Posterior vena cava (tissue), 2 donors: ENCODE data around the gene STK32C. TPM values are rescaled to one million over a fixed set of nuclear protein-coding genes. Genes with fewer than 3 reads are reported as not detected.

Source experiments
- DNase-seq: peaks from one replicate; pipeline ENCODE4 v3.0.0-alpha.2; 2020; ENCODE audit warnings: low spot score
- intact Hi-C, 2 donors: fragments of 100-400 bp; cut with DNase I; formaldehyde crosslinking; loops; one replicate each; pipeline versions ENCODE4 v1.14.1 to v1.14.2; 2022 to 2023
- total RNA-seq, 2 donors: library from RNA; stranded (reverse); fragmentation: NEBNext Ultra II Directional; extraction: Animal tissue kit (Norgen Biotek cat#: 25700); gene quantifications; one replicate each; pipeline ENCODE4 v1.2.1, GENCODE V29; 2021
- donor health status: DM: yes; HTN: yes; CAD: no.
- donor health status: DM: yes; HTN: yes; CAD: no.

Gene STK32C
- total RNA-seq, 2 donors from 2014 or later, result 6.3 to 9.7 TPM

DNA sequence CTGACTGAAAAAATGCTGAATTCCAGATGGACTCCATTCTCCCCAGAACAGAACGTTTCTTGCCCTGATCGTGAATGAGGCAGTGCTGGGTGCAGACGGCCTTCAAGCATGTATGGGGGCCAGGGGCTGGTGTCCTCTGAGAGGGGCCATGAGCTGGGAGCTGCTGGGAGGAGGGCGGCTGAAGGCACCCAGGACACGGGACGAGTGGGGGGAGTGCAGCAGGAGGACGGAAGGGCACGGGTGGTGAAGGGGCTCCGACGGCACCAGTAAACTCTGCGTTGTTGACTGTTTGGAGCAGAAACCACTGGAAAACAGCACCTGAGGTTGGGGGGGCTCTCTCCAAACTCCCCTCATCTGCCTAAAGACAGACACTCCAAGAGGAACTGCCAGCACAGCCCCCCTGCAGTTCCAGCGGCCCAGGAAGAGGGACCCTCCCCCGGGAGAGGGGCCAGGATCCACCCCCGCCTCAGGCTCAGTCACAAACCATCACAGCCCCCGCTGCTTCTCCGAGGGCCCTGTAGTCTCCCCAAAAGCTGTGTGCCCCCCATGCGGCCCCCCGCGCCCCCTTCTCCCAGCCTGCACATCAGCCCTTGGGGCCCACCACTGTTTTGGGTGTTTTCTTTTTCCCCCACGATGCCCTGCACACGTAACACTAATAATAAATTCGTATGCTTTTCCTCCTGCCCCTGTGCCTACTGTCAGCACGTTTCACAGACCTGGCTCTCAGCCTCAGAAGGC lies 65.5 kb downstream of the STK32C start:
- intact Hi-C loops, result no loop called here
- no peak for DNase-seq

DNA sequence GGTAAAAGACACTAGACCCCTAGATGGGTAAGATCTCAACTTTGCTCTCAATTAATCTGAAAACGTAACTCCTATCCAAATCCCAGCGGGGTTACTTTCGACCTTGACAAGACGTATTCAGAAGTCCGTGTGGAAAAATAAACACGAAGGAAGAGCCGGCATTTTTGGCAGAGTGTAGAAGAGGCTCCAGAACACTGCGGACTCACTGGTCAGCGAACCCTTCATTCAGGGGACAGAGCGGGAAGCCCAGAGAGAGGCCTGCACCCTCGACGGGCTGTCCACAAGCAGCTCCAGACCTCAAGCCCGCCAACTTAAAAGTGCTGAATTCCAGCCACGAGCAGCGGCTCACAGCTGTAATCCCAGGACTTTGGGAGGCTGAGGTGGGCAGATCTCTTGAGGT lies 66.3 kb downstream of the STK32C start:
- intact Hi-C loops, result no loop called here

GRCh38 chr10:132241086-132241485 lies 66.7 kb downstream of the STK32C start:
- no peak for DNase-seq
- intact Hi-C loops, result no loop called here

More for the DNA sequence above, 66.3 kb downstream of the STK32C start:
- no peak for DNase-seq

GRCh38 chr10:132240581-132240980 lies 67.2 kb downstream of the STK32C start:
- intact Hi-C loops, result no loop called here
- no peak for DNase-seq

DNA sequence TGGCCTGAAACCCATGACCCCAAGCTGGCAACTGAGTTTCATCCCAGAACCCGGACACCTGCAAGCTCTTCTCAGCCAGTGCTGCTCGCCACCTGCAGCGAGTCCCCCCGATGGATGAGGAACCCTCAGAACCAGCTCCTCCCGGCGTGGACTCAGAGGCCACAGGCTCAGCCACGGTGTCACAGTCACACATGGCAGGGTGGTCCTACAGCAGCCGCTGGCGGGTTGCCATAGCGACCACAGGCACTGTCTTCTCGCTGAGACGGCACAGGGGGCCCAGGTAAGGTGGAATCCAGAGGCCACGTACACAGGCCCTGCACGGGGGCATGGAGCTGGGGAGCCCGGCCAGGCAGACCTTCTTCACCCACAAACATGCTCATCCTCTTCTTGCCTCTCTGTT lies 67.6 kb downstream of the STK32C start:
- intact Hi-C loops, result no loop called here

DNA sequence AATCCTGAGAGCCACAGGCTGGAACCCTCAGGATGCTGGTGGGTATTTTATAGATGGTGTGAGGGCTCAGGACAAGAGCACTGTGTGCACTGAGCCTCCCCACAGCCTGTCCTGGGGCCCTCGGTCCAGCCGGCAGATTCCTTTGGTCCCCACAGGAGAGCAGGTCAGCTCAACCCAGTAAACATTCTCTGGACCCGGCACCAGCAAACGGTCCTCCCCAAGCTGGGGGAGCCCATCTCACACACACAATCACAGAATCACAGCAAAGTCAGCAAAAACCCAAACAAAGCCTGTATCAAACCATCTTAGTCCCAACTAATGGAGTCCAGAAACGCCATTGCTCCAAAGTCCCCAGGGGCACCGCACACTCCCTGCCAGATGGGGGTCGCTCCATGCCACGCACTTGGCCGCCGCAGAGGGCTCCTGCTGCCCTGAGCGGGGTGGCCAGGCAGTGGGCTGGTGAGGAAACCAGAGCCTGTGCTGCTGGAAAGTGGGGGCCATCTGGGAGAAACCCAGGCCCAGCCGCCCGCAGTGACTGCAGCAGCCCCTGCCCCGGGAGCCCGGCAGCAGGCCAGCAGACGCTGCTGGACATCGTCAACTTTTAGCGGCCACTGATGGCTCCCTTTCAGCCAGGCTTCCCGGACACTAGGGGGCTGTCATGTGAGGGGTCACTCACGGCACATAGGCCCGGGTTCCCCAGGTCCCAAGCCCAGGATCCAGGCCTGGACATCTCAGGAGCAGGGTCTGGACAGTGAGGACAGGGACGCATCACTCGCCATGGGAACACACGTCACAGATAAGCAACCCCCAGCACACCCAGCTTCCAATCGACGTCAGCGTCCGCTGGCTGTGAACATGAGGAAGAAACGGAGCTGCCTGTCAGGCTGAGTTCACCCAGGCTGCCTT lies 68.4 kb downstream of the STK32C start:
- no peak for DNase-seq
- intact Hi-C loops, result loop anchor here in 1 of 2 donors (10.0 kb wide), 1 partner anchor 405 kb away; no protein-coding TSS in a partner anchor

More for the DNA sequence above, 67.6 kb downstream of the STK32C start:
- DNase-seq, result no peak

- no peak for DNase-seq
- intact Hi-C loops, result loop anchor here in 1 of 2 donors (10.0 kb wide), 1 partner anchor 406 kb away; no protein-coding TSS in a partner anchor
Observed at GRCh38 chr10:132238371-132239125, 69.2 kb downstream of the STK32C start.

- intact Hi-C loops, result loop anchor here in 1 of 2 donors (10.0 kb wide), 1 partner anchor 407 kb away; no protein-coding TSS in a partner anchor
Observed at GRCh38 chr10:132237871-132238270, 69.9 kb downstream of the STK32C start.

GRCh38 chr10:132237396-132237795 lies 70.4 kb downstream of the STK32C start:
- intact Hi-C loops, result loop anchor here in 1 of 2 donors (10.0 kb wide), 1 partner anchor 407 kb away; no protein-coding TSS in a partner anchor
- DNase-seq, result no peak

More at GRCh38 chr10:132237871-132238270, 69.9 kb downstream of the STK32C start:
- DNase-seq, result no peak

DNA sequence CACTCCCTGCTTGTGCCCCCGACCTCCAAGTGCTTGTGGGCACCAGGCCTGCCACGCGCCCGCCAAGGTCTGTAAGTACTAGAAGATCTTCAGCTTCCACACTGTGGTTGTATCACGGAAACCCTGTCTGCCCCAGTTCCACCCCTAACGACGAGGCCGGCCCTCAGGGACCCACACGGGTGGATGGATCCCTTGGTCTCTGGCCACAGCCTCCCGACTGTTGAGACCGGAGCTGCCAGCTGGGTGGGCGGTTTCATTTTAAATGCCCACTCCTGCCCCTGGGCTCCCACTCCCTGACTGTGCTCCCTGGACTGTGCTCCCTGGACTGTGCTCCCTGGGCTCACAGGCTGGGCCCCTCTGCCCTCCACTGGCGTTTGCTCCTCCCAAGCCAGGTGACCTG lies 70.9 kb downstream of the STK32C start:
- DNase-seq, result no peak
- intact Hi-C loops, result loop anchor here in 1 of 2 donors (10.0 kb wide), 1 partner anchor 408 kb away; no protein-coding TSS in a partner anchor

- intact Hi-C loops, result loop anchor here in 1 of 2 donors (10.0 kb wide), 1 partner anchor 409 kb away; no protein-coding TSS in a partner anchor
- DNase-seq, result no peak
Observed at GRCh38 chr10:132236161-132236560, 71.6 kb downstream of the STK32C start.

- intact Hi-C loops, result loop anchor here in 1 of 2 donors (10.0 kb wide), 1 partner anchor 410 kb away; no protein-coding TSS in a partner anchor
- no peak for DNase-seq
Observed at GRCh38 chr10:132234860-132235259, 72.9 kb downstream of the STK32C start.

- intact Hi-C loops, result loop anchor here in 1 of 2 donors (10.0 kb wide), 1 partner anchor 411 kb away; no protein-coding TSS in a partner anchor
- no peak for DNase-seq
Observed at GRCh38 chr10:132233501-132234085, 74.2 kb downstream of the STK32C start.

DNA sequence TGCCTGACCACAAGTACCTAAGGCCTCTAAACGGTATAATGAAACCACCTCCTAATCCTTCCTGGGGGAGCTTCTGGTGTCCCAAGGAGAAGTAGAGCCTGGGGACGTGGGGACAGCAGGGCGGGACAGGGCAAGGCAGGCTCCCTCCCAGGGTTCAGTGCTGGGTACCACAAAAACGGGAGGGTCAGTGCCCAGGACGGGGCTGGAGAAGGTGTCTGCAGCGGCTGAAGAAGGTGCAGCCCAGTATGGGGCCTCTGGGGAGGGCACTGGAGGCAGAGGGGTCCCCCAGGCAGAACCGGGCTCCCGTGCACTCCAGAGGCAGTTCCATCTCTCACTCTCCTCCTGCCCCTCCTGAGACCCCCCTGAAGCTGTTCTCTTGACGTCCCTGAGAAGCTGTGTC lies 74.8 kb downstream of the STK32C start:
- intact Hi-C loops, result loop anchor here in 1 of 2 donors (10.0 kb wide), 1 partner anchor 412 kb away; no protein-coding TSS in a partner anchor

DNA sequence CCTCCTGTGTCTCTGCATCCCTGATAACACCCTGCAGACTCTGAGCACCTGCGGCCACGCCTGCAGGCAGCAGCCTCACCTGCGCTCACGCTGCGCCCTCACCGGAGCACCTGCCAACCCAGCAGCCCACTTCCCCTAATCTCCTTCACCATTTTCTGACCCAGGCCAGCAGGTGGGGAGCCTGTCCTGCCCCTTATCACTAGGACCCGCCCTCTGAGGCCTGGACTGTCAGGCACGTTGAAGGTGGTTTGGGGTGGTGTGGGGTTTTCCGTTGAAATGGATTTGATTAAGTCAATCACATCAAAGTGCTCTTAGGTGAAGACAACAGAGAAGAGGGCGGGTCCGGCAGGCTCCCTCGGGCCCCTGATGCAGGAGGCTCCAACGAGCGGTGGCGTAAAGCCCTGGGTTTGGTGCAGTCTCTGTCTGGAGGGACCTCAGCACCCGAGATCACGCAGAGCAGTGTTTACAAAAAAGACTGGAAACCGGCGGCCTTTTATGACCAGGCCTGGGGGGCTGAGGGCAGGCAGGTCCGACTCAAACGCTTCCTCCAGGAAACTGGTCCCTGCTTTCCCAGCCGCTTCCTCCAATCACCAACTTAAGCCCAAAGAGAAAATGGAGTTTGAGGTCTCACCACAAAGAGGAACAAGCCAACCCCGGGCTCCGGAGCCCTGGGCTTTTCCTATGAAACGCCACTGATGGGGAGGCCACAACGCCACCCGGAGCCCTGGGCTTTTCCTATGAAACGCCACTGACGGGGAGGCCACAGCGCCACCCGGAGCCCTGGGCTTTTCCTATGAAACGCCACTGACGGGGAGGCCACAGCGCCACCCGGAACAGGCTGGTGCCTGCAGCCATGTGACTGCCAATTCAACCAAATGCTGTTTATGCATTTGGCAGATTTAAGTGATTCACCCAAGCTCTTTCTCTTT lies 75.5 kb downstream of the STK32C start:
- no peak for DNase-seq
- intact Hi-C loops, result loop anchor here in 1 of 2 donors (10.0 kb wide), 1 partner anchor 413 kb away; no protein-coding TSS in a partner anchor

More for the DNA sequence above, 74.8 kb downstream of the STK32C start:
- DNase-seq, result no peak

DNA sequence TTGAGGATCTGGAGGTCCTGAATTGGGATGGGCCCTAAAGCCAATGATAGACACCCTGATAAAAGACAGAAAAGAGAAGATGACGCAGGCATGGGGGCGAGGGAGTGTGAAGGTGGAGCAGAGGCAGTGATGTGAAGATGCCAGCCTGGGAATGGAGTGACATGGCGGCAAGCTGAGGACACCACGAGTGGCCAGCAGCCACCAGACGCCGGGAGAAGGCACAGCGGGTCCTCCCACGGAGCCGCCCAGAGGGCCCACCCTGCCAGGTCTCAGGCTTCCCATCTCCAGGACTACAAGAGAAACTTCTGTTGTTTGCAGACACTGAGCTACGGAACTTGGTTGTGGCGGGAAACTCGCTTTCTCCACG lies 76.1 kb downstream of the STK32C start:
- DNase-seq, result no peak
- intact Hi-C loops, result loop anchor here in 1 of 2 donors (10.0 kb wide), 1 partner anchor 413 kb away; no protein-coding TSS in a partner anchor

DNA sequence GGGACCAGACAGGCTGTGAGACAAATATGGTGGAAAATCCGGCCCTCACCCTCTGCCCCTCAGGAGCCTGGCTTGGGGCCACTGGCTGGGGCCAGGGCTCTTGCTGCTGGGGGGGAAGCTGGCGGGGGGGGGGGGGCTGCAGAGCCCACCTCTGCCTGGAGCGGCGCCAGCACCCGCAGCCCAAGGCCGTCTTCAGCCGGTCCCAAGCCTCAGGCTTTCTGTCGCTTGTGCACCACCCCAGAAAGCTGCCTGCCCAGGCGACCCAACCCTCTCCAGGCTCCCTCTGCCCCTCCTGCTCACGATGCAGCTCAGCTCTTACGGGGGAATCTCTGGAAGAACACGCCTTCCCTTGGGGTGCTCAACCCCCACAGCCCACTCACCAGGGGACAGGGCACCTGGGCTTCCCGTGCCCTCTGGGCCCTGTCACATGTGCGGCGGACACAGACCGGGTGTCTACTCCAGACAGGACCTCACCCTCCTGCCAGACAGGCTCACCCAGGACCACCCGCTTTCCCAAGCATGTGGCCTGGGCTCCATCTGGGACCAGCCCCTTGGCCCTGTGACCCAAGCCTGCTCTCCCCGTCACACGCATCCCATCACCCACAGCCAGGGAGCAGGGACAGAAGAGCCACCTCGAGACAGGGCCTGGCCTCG lies 77.1 kb downstream of the STK32C start:
- DNase-seq, result no peak
- intact Hi-C loops, result loop anchor here in 1 of 2 donors (10.0 kb wide), 1 partner anchor 414 kb away; no protein-coding TSS in a partner anchor
